ENCODE data around the gene HACD4.

DNA sequence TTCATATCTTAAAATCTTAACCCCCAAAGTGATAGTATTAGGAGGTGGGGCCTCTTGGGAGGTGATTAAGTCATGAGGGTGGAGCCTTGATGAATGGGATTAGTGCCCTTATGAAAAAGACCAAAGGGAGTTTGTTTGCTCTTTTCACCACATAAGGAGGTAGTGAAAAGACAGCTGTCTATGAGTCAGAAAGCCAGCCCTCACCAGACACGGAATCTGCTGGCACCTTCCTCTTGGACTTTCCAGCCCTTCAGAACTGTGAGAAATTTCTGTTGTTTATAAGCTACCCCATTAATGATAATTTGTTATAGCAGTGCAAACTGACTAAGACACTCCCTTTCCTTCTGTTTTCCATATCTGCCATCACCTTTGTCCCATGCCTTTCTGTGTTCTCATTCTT, 25.5 kb upstream of the HACD4 start:
- TF ChIP-seq CTCF (IDR thresholded peaks at IDR 0.05; ENCODE audit: poor library complexity) (no peak), EZH2phosphoT487 (IDR thresholded peaks at IDR 0.05; ENCODE audit: low read depth, severe bottlenecking, unreplicated experiment) (no peak)

Measured in hepatocyte (in vitro differentiated cells).